NCI-H460 (cell line): ENCODE measurements around the gene RPL10. TPM values are rescaled to one million over a fixed set of nuclear protein-coding genes. Genes with fewer than 3 reads are reported as not detected.

Experiments
- DNase-seq: peaks from one replicate; pipeline ENCODE4 v3.0.0-alpha.2; 2016; ENCODE audit warnings: low read depth; ENCODE audit errors: extremely low read depth
- total RNA-seq: library from RNA; depleted of rRNA; stranded (reverse); fragments of >200 nt; shearing (Covaris generic); gene quantifications from 2 replicates; pipeline ENCODE4 v1.2.3, GENCODE V29; 2014

RPL10 gene
- total RNA-seq, 1 experiment from 2014 or later = 5,948 TPM

DNA sequence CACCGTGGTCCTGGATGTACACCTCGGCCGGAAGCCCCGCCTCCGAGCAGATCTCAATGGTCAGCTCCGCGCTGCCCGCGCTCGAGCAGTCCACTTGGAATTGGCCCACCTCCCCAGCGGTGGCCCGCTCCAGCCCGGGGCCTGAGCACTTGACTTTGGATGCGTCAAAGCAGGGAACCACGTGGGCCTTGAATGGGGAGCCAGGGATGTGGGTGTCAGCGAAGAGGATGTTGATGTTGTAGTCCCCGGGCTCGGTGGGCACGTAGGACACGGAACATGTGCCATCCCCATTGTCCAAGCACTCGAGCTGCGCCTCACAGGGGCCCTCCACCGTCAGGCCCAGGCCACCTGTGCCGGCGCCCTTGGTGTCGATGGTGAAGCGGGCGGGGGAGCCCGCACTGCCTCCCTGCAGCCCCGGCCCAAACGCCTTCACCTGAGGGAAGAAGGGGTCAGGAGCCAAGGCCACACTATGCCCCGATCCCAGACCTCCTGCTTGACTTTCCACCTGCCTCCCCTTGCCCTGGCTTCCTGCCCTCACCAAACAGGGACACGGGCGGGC is 37.9 kb upstream of the RPL10 start:
- DNase-seq = no peak

GRCh38 chrX:154362085-154362742 is 36.0 kb upstream of the RPL10 start:
- no peak for DNase-seq

DNA sequence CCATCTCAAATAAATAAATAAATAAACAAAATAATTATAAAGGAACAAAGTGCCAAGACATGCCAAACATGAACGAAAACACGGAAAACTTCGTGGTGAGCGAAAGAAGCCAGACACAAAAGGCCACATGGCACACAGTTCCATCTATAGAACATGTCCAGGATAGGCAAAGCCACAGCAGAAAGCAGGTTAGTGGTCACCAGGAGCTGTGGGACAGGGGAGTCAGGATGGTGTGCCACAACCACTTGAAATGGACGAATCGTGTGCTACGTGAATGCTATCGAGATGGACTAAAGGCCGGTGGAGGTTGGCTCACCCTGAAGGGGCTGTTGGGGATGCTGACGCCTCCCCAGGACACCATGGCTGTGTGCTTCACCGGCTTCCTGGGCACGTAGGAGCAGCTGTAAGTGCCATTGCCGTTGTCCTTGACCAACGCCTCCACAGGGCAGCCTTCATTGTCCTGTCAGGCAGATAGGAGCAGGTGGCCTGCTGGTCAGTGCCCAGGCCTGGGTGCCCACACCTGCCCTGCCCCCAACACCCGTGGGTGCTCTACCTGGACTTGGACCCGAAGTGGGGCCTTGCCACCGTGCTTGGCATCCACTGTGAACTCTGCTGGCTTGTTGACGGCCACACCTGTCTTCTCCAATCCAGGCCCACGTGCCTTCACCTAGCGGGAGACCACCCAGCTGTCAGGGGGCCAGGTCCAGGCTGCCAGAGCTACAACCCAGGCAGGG is 34.3 kb upstream of the RPL10 start:
- no peak for DNase-seq

GRCh38 chrX:154365052-154365600 is 33.1 kb upstream of the RPL10 start:
- no peak for DNase-seq

- DNase-seq = no peak
Measured at GRCh38 chrX:154365997-154366665, 32.0 kb upstream of the RPL10 start.

GRCh38 chrX:154366666-154367055 is 31.5 kb upstream of the RPL10 start:
- DNase-seq = no peak

DNA sequence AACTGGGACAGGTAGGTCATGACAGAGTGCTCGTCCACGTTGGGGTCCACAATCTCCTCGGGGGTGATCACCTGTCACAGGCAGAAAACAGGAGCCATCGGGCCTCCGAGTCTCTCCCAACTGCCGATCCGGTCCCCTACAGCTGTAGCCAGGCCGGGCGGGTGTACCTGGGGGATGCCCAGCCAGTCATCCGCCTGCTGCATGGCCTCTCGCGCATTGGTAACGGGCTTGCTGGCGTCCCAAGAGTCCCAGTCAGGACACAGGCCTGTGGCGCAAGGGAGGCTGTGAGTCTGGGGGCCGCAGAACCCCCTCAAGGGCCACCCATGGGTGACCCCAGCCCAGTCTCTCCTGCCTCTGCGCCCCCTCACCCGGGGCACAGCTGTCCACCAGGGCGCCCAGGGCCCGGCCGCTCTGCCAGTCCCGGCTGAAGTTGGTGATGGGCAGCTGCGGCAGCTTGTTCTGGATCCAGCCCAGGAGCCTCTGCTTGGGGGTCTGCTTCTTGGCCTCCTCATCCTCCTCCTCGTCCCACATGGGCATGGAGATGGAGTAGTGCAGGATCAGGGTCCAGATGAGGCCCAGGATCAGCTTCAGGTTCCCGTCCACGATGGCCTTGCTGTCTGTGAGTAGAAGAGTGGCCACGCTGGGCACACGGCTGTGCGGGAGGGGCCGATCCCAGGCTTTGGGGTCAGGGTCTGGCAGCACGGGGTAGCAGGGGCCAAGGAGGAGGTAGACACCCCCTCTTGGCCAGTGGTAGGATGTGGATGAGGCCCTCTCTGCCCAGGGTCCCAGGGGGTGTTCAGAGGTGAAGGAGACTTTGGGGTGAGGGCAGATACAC is 30.5 kb upstream of the RPL10 start:
- no peak for DNase-seq

- DNase-seq = peak; percentile 86
Measured at GRCh38 chrX:154368630-154369448, 29.3 kb upstream of the RPL10 start.

DNA sequence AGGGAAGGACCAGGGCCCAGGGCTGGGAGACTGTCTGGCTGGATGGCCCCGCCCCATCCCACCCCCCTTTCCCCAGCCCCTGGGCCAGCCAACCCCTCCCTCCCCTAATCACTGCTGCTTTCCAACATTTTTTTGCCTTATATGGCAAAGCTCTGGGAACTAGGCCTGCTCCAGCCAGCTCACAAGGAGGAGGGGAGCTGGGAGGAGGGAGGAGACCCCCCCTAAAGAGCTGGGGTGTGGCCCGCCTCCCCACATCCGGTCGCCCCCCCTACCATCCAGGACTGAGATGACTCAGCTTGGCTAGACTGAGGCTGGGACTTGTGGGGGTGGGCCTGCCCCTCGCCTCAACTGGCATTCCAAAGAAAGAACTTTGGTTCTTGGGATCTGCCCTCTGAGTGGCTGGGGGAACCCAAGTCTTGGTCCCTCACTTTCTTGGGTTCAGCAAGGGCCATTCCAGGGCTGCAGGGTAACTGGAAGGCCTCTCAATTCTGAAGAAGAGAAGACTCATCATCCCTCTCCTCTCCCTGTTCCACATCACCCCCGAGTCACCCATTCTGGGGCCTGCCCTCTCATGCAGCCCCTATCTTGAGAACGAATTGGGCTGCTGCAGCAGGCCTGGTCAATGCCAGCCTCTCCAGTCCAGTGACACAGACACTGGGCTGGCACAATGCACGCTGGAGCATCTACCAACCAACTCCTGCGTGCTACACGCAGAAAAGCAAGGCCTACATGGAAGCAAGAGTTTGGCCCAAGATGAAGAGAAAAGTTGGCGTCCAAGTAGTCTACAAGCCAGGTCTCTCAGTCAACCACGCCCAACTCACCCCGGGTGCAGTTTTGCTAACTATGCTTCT is 28.5 kb upstream of the RPL10 start:
- peak; percentile 80 for DNase-seq

DNA sequence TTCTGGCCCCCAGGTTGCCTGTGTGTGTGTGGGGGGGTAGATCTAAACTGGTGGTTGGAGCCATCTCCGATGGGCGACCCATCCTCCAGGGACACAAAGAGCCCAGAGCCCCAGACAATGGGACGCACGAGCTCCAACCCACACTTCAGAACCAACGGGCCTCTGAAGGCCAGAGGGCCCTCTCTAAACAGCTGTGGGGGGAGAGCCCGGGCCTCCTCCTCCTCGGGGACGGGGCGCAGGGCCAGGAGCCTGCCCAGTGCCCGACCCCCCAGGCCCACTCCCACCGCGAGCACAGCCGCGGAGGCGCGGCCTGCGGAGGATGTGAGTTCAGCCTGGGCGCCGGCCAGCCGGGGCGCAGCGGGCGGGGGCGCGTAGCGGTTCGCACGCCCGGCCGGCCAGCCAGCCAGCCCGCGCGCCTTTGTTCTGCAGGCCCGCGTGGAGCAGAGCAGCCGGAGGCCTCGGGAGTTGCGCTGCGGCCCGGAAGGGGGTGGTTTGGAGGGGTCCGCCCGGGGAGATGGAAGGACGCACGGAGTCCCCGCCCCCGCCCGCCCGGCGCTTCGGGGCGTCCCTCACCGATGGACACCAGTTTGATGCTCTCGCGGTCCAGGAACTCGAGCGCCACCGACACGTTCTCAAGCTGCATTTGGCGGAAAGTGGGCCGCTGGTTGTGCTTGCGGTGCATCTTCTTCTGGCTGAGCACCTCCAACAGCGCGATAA is 27.7 kb upstream of the RPL10 start:
- DNase-seq = no peak

DNA sequence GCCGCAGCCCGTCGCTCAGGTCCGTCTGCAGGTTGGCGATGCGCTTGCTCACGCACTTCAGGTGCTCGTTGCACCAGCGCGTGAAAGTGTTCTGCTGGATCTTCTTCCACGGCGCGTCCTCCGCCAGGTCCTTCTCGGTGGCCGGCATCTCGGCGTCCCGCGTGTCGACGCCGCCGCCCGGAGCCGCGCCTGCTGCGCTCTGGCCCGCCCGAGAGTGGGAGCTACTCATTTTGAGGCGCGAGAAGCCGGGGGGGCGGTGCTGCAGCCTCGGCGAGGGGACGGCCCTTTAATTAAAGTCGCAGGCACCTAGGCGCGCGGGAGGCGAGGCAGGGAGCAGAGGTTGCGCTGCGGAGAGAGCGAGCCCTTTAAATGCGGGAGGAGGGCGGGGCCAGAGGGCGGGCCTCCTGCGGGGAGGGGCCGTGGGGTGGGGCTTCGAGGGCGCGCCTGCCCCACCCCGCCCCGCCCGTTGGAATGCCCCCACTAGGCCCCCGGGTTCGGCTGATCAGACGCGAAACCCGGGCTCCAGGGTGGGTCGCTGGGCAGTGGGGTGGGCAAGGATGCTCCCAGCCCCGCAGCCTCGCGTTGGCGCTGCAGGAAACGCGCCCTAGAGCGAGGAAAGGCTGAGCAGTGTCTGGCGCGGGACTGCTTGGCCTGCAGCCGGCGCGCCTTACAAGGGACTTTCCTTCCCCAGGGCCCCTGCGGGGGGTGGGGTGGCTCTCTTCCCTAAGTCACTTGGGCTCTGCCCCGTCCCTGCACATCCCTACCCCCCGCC is 27.0 kb upstream of the RPL10 start:
- DNase-seq = peak; percentile 95

DNA sequence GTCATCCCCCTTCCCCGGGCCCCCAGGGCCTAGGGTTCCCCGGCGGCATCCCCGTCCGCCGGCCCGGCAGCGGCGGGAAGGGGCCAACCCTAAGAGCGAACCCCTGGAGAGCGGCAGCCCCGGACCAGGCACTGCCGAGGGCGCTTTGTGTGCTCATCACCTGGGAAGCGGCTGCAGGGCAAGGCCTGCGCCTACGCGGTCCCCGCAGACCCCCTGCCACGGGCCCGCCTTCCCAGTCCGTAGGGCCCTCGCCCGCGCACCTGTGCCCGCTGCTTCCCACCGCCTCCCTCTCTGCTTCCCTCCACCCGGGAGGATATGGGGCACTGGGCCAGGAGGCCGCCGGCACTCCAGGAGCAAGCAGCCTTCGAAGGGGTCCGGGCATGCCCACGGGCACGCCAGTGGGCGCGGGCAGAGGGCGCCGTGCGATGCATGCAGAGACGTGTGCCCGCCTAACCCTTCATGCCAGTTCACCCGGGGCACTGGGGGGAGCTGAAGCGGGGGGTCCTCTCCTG is 26.3 kb upstream of the RPL10 start:
- no peak for DNase-seq

- DNase-seq = no peak
Measured at GRCh38 chrX:154372612-154373022, 25.6 kb upstream of the RPL10 start.

GRCh38 chrX:154373340-154374306 is 24.6 kb upstream of the RPL10 start:
- peak; percentile 58 for DNase-seq

- DNase-seq = no peak
Measured at GRCh38 chrX:154374313-154375155, 23.6 kb upstream of the RPL10 start, which contains the start of gene FLNA. TSS of gene FLNA (minus strand) at chrX:154374634. CDS start at chrX:154371245, 3,389 bp downstream.
